ENCODE results near the gene DRD1. TPM values are rescaled to one million over a fixed set of nuclear protein-coding genes. Genes with fewer than 3 reads are reported as not detected.
"Not testable (repeated sequence)": the region's sequence is repeated elsewhere in the genome, so short reads cannot be mapped to it uniquely, and the experiment has no call there.

Gene DRD1
- total RNA-seq, 2 experiments from 2014 or later = not detected

DNA sequence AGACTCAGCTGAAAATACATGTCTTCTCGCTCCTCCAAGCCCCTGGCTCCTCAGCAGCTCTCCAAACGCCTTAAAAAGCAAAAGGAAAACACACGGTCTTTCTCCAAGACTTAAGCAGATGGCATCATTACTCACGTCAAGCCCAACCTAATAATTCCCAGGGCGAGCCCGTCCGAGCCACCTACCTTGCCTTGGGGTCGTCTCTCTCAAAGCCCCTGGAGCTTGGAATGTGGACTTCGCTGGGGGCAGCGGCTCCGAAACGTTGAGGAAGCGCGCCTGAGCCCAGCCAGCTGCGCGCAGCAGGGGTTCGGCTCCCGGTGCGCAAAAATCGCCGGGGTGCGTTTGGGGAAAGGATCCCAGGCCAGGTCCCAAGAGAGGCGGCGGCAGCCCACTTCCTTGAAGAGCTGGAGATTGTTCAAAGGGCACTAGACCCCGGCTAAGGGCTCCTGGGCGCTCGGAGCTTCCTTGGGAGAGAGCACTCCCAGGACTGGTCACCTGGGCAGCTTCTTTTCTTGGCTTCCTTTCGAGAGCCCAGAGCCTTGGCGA is 395 bp downstream of the DRD1 start:
- peaks cover 79% of the 10 kb centered on the region for H3K27me3 Mint-ChIP-seq
- H3K27ac Mint-ChIP-seq = no peak overlapping the region
- no peak overlapping the region for H3K4me3 Mint-ChIP-seq
- H3K4me1 Mint-ChIP-seq = peaks cover 3% of the 10 kb centered on the region
- ATAC-seq (ENCODE audit: low read depth) (no peak), DNase-seq (no peak)
- H3K9me3 Mint-ChIP-seq = no peaks in the 10 kb centered on the region
- POLR2A ChIA-PET = no interaction called here
- H3K36me3 Mint-ChIP-seq = no peaks in the 10 kb centered on the region

DNA sequence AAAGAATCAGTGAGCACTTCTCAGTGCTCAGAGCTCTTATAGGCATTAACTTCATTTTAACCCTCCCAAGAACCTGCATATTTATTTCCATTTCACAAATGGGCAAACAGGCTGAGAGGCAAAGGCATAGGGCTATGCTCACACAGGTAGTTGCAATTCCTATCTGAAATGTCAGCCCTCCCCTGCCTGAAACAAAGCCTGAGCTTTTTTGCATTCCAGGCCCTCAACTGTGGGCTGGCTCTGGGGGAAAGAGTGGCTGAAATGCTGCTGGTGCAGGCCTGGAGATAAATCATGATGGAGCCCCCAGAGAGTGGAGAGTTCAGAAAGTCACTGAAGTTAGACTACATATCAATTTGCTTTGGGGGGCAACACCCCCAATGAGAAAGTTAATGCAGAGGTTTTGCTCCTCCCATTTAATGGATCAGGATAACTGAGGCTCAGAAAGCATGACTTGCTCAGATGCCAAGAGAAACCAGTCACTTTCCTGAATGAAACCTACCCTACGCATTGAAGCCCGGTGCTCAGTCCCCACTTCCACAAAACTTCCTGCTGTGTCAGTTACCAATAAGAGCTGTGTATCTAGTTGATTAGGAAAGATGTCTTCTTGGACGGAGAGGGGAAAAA is 5.6 kb downstream of the DRD1 start:
- Mint-ChIP-seq H3K9me3 (no peaks in the 10 kb centered on the region), H3K4me3 (no peak overlapping the region), H3K27me3 (peaks cover 62% of the 10 kb centered on the region), H3K27ac (no peak overlapping the region), H3K4me1 (no peaks in the 10 kb centered on the region), H3K36me3 (no peaks in the 10 kb centered on the region)
- no peak for DNase-seq
- POLR2A ChIA-PET = no interaction called here
- ATAC-seq (ENCODE audit: low read depth) = no peak

DNA sequence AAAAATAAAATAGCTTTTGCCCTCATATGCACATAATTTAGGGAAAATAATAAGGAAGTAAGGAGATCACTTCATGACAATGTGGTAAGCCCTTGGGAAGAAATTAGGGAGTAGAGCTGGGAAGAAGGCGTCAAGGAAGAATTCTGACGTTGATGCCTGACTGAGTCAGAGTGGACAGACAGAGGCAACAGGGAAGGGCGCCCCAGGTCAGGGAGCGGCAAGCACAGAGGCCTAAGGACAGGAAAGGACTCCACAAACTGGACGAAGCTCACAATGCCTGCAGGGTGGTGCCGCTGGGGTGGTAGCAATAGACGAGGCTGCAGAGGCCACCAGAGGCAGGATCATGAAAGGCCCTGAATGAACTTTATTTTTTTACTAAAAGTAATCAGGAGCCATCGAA is 7.6 kb downstream of the DRD1 start:
- Mint-ChIP-seq H3K36me3 (no peaks in the 10 kb centered on the region), H3K4me3 (no peak overlapping the region), H3K9me3 (no peaks in the 10 kb centered on the region), H3K27me3 (peaks cover 43% of the 10 kb centered on the region), H3K4me1 (no peaks in the 10 kb centered on the region), H3K27ac (no peak overlapping the region)
- no peak for DNase-seq
- ATAC-seq (ENCODE audit: low read depth) = no peak
- POLR2A ChIA-PET = no interaction called here

GRCh38 chr5:175434800-175435199 is 9.2 kb downstream of the DRD1 start:
- H3K4me1 Mint-ChIP-seq = no peaks in the 10 kb centered on the region
- H3K9me3 Mint-ChIP-seq = no peaks in the 10 kb centered on the region
- no peak overlapping the region for H3K27ac Mint-ChIP-seq
- H3K27me3 Mint-ChIP-seq = peaks cover 32% of the 10 kb centered on the region
- DNase-seq = no peak
- H3K36me3 Mint-ChIP-seq = no peaks in the 10 kb centered on the region
- no peak for ATAC-seq (ENCODE audit: low read depth)
- POLR2A ChIA-PET = no interaction called here
- H3K4me3 Mint-ChIP-seq = no peak overlapping the region

- Mint-ChIP-seq H3K27me3 (peaks cover 19% of the 10 kb centered on the region), H3K4me1 (no peaks in the 10 kb centered on the region), H3K9me3 (peaks cover 3% of the 10 kb centered on the region), H3K4me3 (no peak overlapping the region), H3K36me3 (no peaks in the 10 kb centered on the region), H3K27ac (no peak overlapping the region)
- DNase-seq (no peak), ATAC-seq (ENCODE audit: low read depth) (no peak)
- POLR2A ChIA-PET = no interaction called here
Measured at GRCh38 chr5:175427762-175428161, 16.2 kb downstream of the DRD1 start.

GRCh38 chr5:175424594-175424993 is 19.4 kb downstream of the DRD1 start:
- POLR2A ChIA-PET; H3K4me1 Mint-ChIP-seq; H3K9me3 Mint-ChIP-seq; H3K27ac Mint-ChIP-seq; H3K4me3 Mint-ChIP-seq; DNase-seq; ATAC-seq (ENCODE audit: low read depth); H3K36me3 Mint-ChIP-seq: not testable (repeated sequence)
- peaks cover 20% of the 10 kb centered on the region for H3K27me3 Mint-ChIP-seq

DNA sequence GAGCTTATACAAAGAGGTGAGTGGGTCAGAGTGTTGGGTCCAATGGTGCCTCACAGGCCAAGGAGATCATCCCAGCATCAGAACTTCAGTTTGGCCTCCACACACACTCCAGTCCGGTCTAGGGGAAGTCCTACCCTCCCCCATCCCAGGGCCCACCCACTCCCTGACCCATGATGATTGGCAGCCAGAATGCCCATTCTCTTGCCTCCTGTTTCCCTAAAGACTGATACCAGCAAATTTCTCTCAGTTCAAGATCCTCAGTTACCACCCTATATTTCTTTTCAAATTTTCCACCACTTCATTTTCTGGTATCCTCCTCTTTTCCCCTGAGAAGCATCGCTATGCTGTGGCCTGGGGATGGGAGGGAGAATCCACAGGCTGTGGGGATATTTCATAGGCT is 21.9 kb downstream of the DRD1 start:
- Mint-ChIP-seq H3K4me3 (no peak overlapping the region), H3K4me1 (no peaks in the 10 kb centered on the region), H3K9me3 (peaks cover 2% of the 10 kb centered on the region), H3K27me3 (peaks cover 20% of the 10 kb centered on the region), H3K27ac (no peak overlapping the region), H3K36me3 (no peaks in the 10 kb centered on the region)
- ATAC-seq (ENCODE audit: low read depth) = no peak
- DNase-seq = no peak
- POLR2A ChIA-PET = no interaction called here

GRCh38 chr5:175420383-175420782 is 23.6 kb downstream of the DRD1 start:
- POLR2A ChIA-PET = no interaction called here

DNA sequence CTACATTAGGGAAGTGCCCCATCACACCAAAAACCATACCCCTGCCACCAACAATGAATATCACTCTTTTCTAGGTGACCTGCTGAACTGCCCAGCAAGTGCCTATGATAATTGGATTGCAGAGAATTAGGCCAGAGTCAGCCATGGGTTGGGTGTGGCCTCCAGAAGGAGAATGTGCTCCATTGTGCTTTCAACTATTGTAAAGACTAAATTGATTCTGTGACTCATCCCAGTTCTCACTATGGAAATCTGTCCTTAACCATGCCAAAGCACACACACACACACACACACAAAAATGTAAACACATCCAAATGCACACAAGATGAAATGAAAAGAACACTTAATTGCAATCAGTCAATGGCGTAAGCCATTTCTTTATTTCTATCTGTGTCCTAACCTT is 25.7 kb downstream of the DRD1 start:
- no peak overlapping the region for H3K27ac Mint-ChIP-seq
- no peak for ATAC-seq (ENCODE audit: low read depth)
- DNase-seq = no peak
- no peaks in the 10 kb centered on the region for H3K36me3 Mint-ChIP-seq
- no peak overlapping the region for H3K4me3 Mint-ChIP-seq
- POLR2A ChIA-PET = no interaction called here
- H3K9me3 Mint-ChIP-seq = peaks cover 4% of the 10 kb centered on the region
- no peaks in the 10 kb centered on the region for H3K4me1 Mint-ChIP-seq
- peaks cover 6% of the 10 kb centered on the region for H3K27me3 Mint-ChIP-seq

More at GRCh38 chr5:175420383-175420782, 23.6 kb downstream of the DRD1 start:
- DNase-seq (no peak), ATAC-seq (ENCODE audit: low read depth) (no peak)
- peaks cover 14% of the 10 kb centered on the region for H3K27me3 Mint-ChIP-seq
- no peaks in the 10 kb centered on the region for H3K4me1 Mint-ChIP-seq
- H3K9me3 Mint-ChIP-seq = peaks cover 2% of the 10 kb centered on the region
- no peak overlapping the region for H3K4me3 Mint-ChIP-seq
- no peaks in the 10 kb centered on the region for H3K36me3 Mint-ChIP-seq
- H3K27ac Mint-ChIP-seq = no peak overlapping the region

- Mint-ChIP-seq H3K4me3 (no peak overlapping the region), H3K4me1 (no peaks in the 10 kb centered on the region), H3K9me3 (peaks cover 4% of the 10 kb centered on the region), H3K27me3 (peaks cover 10% of the 10 kb centered on the region), H3K36me3 (no peaks in the 10 kb centered on the region), H3K27ac (no peak overlapping the region)
- POLR2A ChIA-PET = no interaction called here
- ATAC-seq (ENCODE audit: low read depth) (no peak), DNase-seq (no peak)
Measured at GRCh38 chr5:175417384-175417783, 26.6 kb downstream of the DRD1 start.

DNA sequence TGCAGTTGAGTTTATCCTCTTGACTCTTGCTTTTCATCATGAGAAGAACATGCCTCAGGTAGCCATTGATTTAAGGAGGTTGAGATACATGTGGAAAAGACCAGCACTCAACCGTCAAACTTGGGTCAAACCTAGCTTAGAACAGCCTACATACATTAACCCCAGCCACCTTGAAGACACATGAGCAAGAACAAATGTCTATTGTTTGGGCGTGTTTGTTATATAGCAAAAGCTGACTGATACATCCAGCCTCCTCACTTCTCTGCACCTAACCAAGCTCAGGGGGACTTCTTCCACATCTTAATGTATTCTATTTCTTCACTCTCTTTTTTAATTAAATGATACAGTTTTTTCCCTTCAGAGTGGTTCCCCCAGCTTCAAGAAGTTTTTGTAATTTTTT is 28.7 kb downstream of the DRD1 start:
- Mint-ChIP-seq H3K4me3 (no peak overlapping the region), H3K4me1 (no peaks in the 10 kb centered on the region), H3K9me3 (peaks cover 3% of the 10 kb centered on the region), H3K27ac (no peak overlapping the region), H3K27me3 (peaks cover 16% of the 10 kb centered on the region), H3K36me3 (no peaks in the 10 kb centered on the region)
- ATAC-seq (ENCODE audit: low read depth) = no peak
- POLR2A ChIA-PET = no interaction called here
- no peak for DNase-seq

DNA sequence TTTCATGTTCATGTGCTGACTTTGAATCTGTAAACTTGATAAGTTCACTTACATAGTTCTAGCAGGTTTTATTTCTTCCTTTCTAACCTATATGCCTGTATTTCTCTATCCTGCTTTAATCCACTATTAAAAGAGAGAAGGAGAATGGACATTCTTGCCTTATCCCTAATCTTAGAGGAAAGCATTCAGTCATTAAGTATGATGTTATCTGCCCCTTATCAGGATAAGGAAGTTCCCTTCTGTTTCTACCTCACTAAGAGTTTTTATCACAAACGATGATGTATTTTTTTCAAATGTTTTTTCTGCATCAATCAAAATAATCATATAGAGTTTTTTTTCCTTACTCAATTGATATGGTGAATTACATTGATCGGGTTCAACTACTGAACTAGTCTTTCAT is 33.1 kb downstream of the DRD1 start:
- POLR2A ChIA-PET = no interaction called here
- H3K36me3 Mint-ChIP-seq = no peaks in the 10 kb centered on the region
- H3K27ac Mint-ChIP-seq = no peak overlapping the region
- ATAC-seq (ENCODE audit: low read depth) (no peak), DNase-seq (no peak)
- H3K27me3 Mint-ChIP-seq = peaks cover 22% of the 10 kb centered on the region
- peaks cover 2% of the 10 kb centered on the region for H3K9me3 Mint-ChIP-seq
- no peaks in the 10 kb centered on the region for H3K4me1 Mint-ChIP-seq
- no peak overlapping the region for H3K4me3 Mint-ChIP-seq

- no peak overlapping the region for H3K27ac Mint-ChIP-seq
- no peaks in the 10 kb centered on the region for H3K4me1 Mint-ChIP-seq
- no peaks in the 10 kb centered on the region for H3K36me3 Mint-ChIP-seq
- DNase-seq (no peak), ATAC-seq (ENCODE audit: low read depth) (no peak)
- no peak overlapping the region for H3K4me3 Mint-ChIP-seq
- POLR2A ChIA-PET = no interaction called here
- H3K27me3 Mint-ChIP-seq = peaks cover 9% of the 10 kb centered on the region
- peaks cover 1% of the 10 kb centered on the region for H3K9me3 Mint-ChIP-seq
Measured at GRCh38 chr5:175406300-175406699, 37.7 kb downstream of the DRD1 start.

GRCh38 chr5:175397590-175398297 is 46.2 kb downstream of the DRD1 start:
- H3K4me1 Mint-ChIP-seq; ATAC-seq (ENCODE audit: low read depth); H3K4me3 Mint-ChIP-seq; DNase-seq; H3K27me3 Mint-ChIP-seq; H3K27ac Mint-ChIP-seq; H3K9me3 Mint-ChIP-seq; H3K36me3 Mint-ChIP-seq; POLR2A ChIA-PET: not testable (repeated sequence)

All from activated naive CD8-positive, alpha-beta T cell treated with anti-CD3 and anti-CD28 coated beads, Interleukin-2, amount 10 ng/mL, durations not matched to agents 7 days and 5 days (primary cell).